Astrocyte (in vitro differentiated cells and primary cell): ENCODE results near the gene HNF1B. TPM values are rescaled to one million over a fixed set of nuclear protein-coding genes. Genes with fewer than 3 reads are reported as not detected.
"Not testable (repeated sequence)": the region's sequence is repeated elsewhere in the genome, so short reads cannot be mapped to it uniquely, and the experiment has no call there.

Experiments
- DNase-seq: peaks from one replicate; pipeline ENCODE4 v3.0.0-alpha.2; 2010; ENCODE audit warnings: low read depth
- FAIRE-seq: peaks from 2 replicates; lab custom pipeline; 2011; peaks lifted over from hg19 to GRCh38; lab: Jason Lieb, UNC
- H2AFZ ChIP-seq: 2 replicates; pipeline ENCODE4 v1.6.0; 2012; ENCODE audit warnings: low read depth, low read length, inconsistent platforms
- H3K27ac ChIP-seq: 2 replicates; pipeline ENCODE4 v1.5.1; 2011; ENCODE audit warnings: low read depth, low read length, inconsistent platforms
- H3K27me3 ChIP-seq: 2 replicates; pipeline ENCODE4 v1.6.0; 2011; ENCODE audit warnings: low read length, inconsistent platforms; ENCODE audit not compliant: insufficient read depth
- H3K36me3 ChIP-seq: 2 replicates; pipeline ENCODE4 v1.5.1; 2011; ENCODE audit warnings: low read length, inconsistent platforms; ENCODE audit not compliant: insufficient read depth
- H3K4me1 ChIP-seq: 2 replicates; pipeline ENCODE4 v1.5.1; 2011; ENCODE audit warnings: low read length, inconsistent platforms; ENCODE audit not compliant: insufficient read depth
- H3K4me2 ChIP-seq: 2 replicates; pipeline ENCODE4 v1.6.0; 2012; ENCODE audit warnings: low read length, inconsistent platforms
- H3K4me3 ChIP-seq: 2 replicates; pipeline ENCODE4 v1.5.1; 2011; ENCODE audit warnings: low read depth, mild to moderate bottlenecking, low read length, inconsistent platforms; ENCODE audit not compliant: insufficient read depth
- H3K79me2 ChIP-seq: 2 replicates; pipeline ENCODE4 v1.6.0; 2012; ENCODE audit warnings: mild to moderate bottlenecking, low read length, inconsistent platforms; ENCODE audit not compliant: insufficient read depth
- H3K9ac ChIP-seq: 2 replicates; pipeline ENCODE4 v1.6.0; 2012; ENCODE audit warnings: mild to moderate bottlenecking, low read length, inconsistent platforms
- H3K9me3 ChIP-seq: 2 replicates; pipeline ENCODE4 v1.5.1; 2012; ENCODE audit warnings: low read depth, mild to moderate bottlenecking, low read length, inconsistent platforms; ENCODE audit not compliant: insufficient read depth
- H4K20me1 ChIP-seq: 2 replicates; pipeline ENCODE4 v1.6.0; 2012; ENCODE audit warnings: low read length, inconsistent platforms; ENCODE audit not compliant: insufficient read depth
- H3K27ac Mint-ChIP-seq: one replicate; pipeline ENCODE4 v1.8.0; 2021; ENCODE audit warnings: mild to moderate bottlenecking, mixed read lengths; ENCODE audit not compliant: unreplicated experiment
- H3K27me3 Mint-ChIP-seq: one replicate; pipeline ENCODE4 v1.8.0; 2021; ENCODE audit warnings: low read depth, mixed read lengths; ENCODE audit not compliant: unreplicated experiment
- H3K36me3 Mint-ChIP-seq: one replicate; pipeline ENCODE4 v1.8.0; 2021; ENCODE audit warnings: low read depth, mixed read lengths; ENCODE audit not compliant: unreplicated experiment
- H3K4me1 Mint-ChIP-seq: one replicate; pipeline ENCODE4 v1.8.0; 2021; ENCODE audit warnings: low read depth, mixed read lengths; ENCODE audit not compliant: unreplicated experiment
- H3K4me3 Mint-ChIP-seq: one replicate; pipeline ENCODE4 v1.8.0; 2021; ENCODE audit warnings: mild to moderate bottlenecking, moderate library complexity, mixed read lengths; ENCODE audit not compliant: unreplicated experiment
- H3K9me3 Mint-ChIP-seq: one replicate; pipeline ENCODE4 v1.8.0; 2021; ENCODE audit warnings: mild to moderate bottlenecking, mixed read lengths; ENCODE audit not compliant: unreplicated experiment
- EZH2 ChIP-seq: IDR thresholded peaks from 2 replicates; pipeline ENCODE4 v1.6.1; 2012; ENCODE audit warnings: mild to moderate bottlenecking, low read length, inconsistent platforms; ENCODE audit not compliant: insufficient read depth
- total RNA-seq: library from RNA; stranded (reverse); gene quantifications from 2 replicates; pipeline ENCODE4 v1.2.1, GENCODE V29; 2021
- TF ChIP-seq, protein P1 (sequence below): IDR thresholded peaks from 2 replicates; pipeline ENCODE4 v1.5.1; 2011; ENCODE audit warnings: low read depth, mild to moderate bottlenecking, inconsistent platforms, low read length, moderate library complexity; ENCODE audit not compliant: insufficient read depth

Gene HNF1B
- total RNA-seq, 1 donor from 2014 or later, result 15.6 TPM

DNA sequence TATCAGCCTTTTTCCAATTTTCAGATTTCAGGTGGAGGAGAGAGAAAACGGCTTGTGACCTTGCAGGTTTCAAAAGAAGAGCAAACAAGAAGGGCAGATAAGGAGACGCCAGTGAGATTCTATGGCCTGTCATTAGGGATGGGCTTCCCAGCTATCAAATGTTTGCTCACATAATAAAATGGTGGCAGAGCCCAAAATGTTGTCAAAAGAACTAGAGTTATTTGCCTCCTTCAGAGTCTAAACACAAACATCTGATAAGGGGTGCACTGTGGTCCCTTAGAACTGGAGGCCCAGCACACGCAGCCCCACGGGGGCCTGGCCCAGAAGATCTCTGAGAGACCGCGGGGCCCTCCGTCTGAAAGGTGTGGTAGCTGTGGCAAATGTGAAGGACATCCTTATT lies 55.5 kb downstream of the HNF1B start:
- no peaks in the 10 kb centered on the region for H3K9me3 ChIP-seq
- H3K4me1 Mint-ChIP-seq, result no peaks in the 10 kb centered on the region
- FAIRE-seq, result no peak

GRCh38 chr17:37683454-37683984 lies 61.3 kb downstream of the HNF1B start:
- no peak for DNase-seq
- Histone ChIP-seq H3K4me3 (no peak overlapping the region), H3K9ac (no peak overlapping the region), H3K9me3 (no peaks in the 10 kb centered on the region), H3K36me3 (no peaks in the 10 kb centered on the region), H4K20me1 (no peaks in the 10 kb centered on the region), H3K27ac (no peak overlapping the region), H3K4me2 (no peak overlapping the region), H3K27me3 (peaks cover under 1% of the 10 kb centered on the region), H3K79me2 (no peaks in the 10 kb centered on the region), H2AFZ (no peak overlapping the region), H3K4me1 (no peaks in the 10 kb centered on the region)
- Mint-ChIP-seq H3K27me3 (peaks cover 7% of the 10 kb centered on the region), H3K9me3 (no peaks in the 10 kb centered on the region), H3K4me1 (no peaks in the 10 kb centered on the region), H3K27ac (no peak overlapping the region), H3K36me3 (peaks cover 5% of the 10 kb centered on the region), H3K4me3 (no peak overlapping the region)
- TF ChIP-seq, protein P1, sequence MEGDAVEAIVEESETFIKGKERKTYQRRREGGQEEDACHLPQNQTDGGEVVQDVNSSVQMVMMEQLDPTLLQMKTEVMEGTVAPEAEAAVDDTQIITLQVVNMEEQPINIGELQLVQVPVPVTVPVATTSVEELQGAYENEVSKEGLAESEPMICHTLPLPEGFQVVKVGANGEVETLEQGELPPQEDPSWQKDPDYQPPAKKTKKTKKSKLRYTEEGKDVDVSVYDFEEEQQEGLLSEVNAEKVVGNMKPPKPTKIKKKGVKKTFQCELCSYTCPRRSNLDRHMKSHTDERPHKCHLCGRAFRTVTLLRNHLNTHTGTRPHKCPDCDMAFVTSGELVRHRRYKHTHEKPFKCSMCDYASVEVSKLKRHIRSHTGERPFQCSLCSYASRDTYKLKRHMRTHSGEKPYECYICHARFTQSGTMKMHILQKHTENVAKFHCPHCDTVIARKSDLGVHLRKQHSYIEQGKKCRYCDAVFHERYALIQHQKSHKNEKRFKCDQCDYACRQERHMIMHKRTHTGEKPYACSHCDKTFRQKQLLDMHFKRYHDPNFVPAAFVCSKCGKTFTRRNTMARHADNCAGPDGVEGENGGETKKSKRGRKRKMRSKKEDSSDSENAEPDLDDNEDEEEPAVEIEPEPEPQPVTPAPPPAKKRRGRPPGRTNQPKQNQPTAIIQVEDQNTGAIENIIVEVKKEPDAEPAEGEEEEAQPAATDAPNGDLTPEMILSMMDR, result no peak
- TF ChIP-seq EZH2, result no peak
- FAIRE-seq, result no peak

More for the DNA sequence above, 55.5 kb downstream of the HNF1B start:
- Mint-ChIP-seq H3K9me3 (no peaks in the 10 kb centered on the region), H3K27me3 (peaks cover 19% of the 10 kb centered on the region), H3K36me3 (peaks cover 4% of the 10 kb centered on the region), H3K4me3 (no peak overlapping the region), H3K27ac (no peak overlapping the region)
- H2AFZ ChIP-seq, result no peak overlapping the region
- TF ChIP-seq EZH2, result no peak
- TF ChIP-seq, protein P1, result no peak
- peaks cover 2% of the 10 kb centered on the region for H3K27me3 ChIP-seq
- H3K4me1 ChIP-seq, result no peaks in the 10 kb centered on the region
- H3K4me2 ChIP-seq, result no peak overlapping the region
- no peaks in the 10 kb centered on the region for H3K79me2 ChIP-seq
- no peaks in the 10 kb centered on the region for H4K20me1 ChIP-seq
- no peak overlapping the region for H3K27ac ChIP-seq
- H3K4me3 ChIP-seq, result no peak overlapping the region
- no peaks in the 10 kb centered on the region for H3K36me3 ChIP-seq
- H3K9ac ChIP-seq, result no peak overlapping the region
- no peak for DNase-seq

- Histone ChIP-seq H3K27me3 (peaks cover 3% of the 10 kb centered on the region), H3K4me1 (no peaks in the 10 kb centered on the region), H3K4me3 (no peak overlapping the region), H3K36me3 (no peaks in the 10 kb centered on the region), H3K9ac (no peak overlapping the region), H4K20me1 (no peaks in the 10 kb centered on the region), H3K9me3 (no peaks in the 10 kb centered on the region), H2AFZ (no peak overlapping the region), H3K27ac (no peak overlapping the region), H3K79me2 (no peaks in the 10 kb centered on the region), H3K4me2 (no peak overlapping the region)
- DNase-seq, result no peak
- Mint-ChIP-seq H3K27me3 (peaks cover 5% of the 10 kb centered on the region), H3K9me3 (peaks cover 2% of the 10 kb centered on the region), H3K27ac (no peak overlapping the region), H3K36me3 (peaks cover 5% of the 10 kb centered on the region), H3K4me1 (no peaks in the 10 kb centered on the region), H3K4me3 (no peak overlapping the region)
- no peak for FAIRE-seq
- TF ChIP-seq, protein P1, result no peak
- TF ChIP-seq EZH2, result no peak
Observed at GRCh38 chr17:37682007-37682406, 62.9 kb downstream of the HNF1B start.

GRCh38 chr17:37679995-37680394 lies 64.9 kb downstream of the HNF1B start:
- H3K79me2 ChIP-seq, H3K27ac ChIP-seq, H3K4me1 Mint-ChIP-seq, H3K27me3 Mint-ChIP-seq, H3K36me3 Mint-ChIP-seq, H2AFZ ChIP-seq, H3K9me3 Mint-ChIP-seq, H3K4me1 ChIP-seq, H3K4me2 ChIP-seq, DNase-seq, H3K4me3 ChIP-seq, H3K9me3 ChIP-seq, H3K36me3 ChIP-seq, H3K9ac ChIP-seq, FAIRE-seq, H3K27me3 ChIP-seq, H3K4me3 Mint-ChIP-seq, H4K20me1 ChIP-seq, H3K27ac Mint-ChIP-seq: not testable (repeated sequence)
